Vagina (tissue), 2 donors: ENCODE results near the gene ADORA2A.

Source experiments
- POLR2A ChIP-seq, 2 donors: fragments of 450-650 bp; IDR thresholded peaks; one replicate each; pipeline ENCODE4 v1.6.1; 2017; ENCODE audit warnings: antibody characterized with exemption in 2 of 2, mild to moderate bottlenecking in 2 of 2, moderate library complexity in 2 of 2
- POLR2AphosphoS5 ChIP-seq, 2 donors: sonication (generic); formaldehyde crosslinking; IDR thresholded peaks; one replicate each; pipeline ENCODE4 v1.9.0; 2017; ENCODE audit warnings: antibody characterized with exemption in 2 of 2, mild to moderate bottlenecking in 2 of 2, low read depth in 1 of 2; ENCODE audit not compliant: insufficient read depth in 1 of 2
- TF ChIP-seq, protein P1 (sequence below), 3 experiments: fragments of 450-650 bp in 2 of 3; fragments of 200-600 bp in 1 of 3; sonication (generic) in 1 of 3; IDR thresholded peaks; one replicate each; pipeline ENCODE4 v1.5.1; 2017 to 2019; ENCODE audit warnings: antibody characterized with exemption in 3 of 3, mild to moderate bottlenecking in 2 of 3, moderate library complexity in 2 of 3

GRCh38 chr22:24429411-24430365 lies 2.3 kb downstream of the ADORA2A start:
- TF ChIP-seq, protein P1, sequence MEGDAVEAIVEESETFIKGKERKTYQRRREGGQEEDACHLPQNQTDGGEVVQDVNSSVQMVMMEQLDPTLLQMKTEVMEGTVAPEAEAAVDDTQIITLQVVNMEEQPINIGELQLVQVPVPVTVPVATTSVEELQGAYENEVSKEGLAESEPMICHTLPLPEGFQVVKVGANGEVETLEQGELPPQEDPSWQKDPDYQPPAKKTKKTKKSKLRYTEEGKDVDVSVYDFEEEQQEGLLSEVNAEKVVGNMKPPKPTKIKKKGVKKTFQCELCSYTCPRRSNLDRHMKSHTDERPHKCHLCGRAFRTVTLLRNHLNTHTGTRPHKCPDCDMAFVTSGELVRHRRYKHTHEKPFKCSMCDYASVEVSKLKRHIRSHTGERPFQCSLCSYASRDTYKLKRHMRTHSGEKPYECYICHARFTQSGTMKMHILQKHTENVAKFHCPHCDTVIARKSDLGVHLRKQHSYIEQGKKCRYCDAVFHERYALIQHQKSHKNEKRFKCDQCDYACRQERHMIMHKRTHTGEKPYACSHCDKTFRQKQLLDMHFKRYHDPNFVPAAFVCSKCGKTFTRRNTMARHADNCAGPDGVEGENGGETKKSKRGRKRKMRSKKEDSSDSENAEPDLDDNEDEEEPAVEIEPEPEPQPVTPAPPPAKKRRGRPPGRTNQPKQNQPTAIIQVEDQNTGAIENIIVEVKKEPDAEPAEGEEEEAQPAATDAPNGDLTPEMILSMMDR (IDR thresholded peaks at IDR 0.05), result no peak
- TF ChIP-seq POLR2A (IDR thresholded peaks at IDR 0.05), result no peak
- TF ChIP-seq POLR2AphosphoS5 (IDR thresholded peaks at IDR 0.05; ENCODE audit: insufficient read depth in 1 of 2, low read depth in 1 of 2), result no peak
